Germinal center (tissue), 1 donor: ENCODE data around the gene NFKBIA.
"Not testable (repeated sequence)": the region's sequence is repeated elsewhere in the genome, so short reads cannot be mapped to it uniquely, and the experiment has no call there.

Experiments used
- DNase-seq: peaks from one replicate; pipeline ENCODE4 v3.0.0; 2012; ENCODE audit warnings: mixed read lengths, low spot score

NFKBIA gene

DNA sequence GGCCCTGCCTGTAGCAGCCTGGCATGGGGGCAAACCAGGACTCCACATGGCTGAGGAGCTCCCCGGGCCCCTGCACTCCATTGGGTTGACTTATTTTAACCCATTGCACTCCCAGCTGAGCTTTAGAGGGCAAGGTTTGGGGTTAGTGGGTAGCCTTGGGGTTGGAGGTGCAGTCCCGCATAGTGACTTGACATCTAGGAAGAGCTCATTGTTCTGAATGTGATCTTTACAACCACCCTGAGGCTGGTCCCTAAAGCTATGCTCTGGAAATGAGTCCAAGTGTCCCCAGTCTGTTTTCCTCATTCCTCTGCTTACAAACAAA, 36.4 kb downstream of the NFKBIA start:
- DNase-seq, result no peak

DNA sequence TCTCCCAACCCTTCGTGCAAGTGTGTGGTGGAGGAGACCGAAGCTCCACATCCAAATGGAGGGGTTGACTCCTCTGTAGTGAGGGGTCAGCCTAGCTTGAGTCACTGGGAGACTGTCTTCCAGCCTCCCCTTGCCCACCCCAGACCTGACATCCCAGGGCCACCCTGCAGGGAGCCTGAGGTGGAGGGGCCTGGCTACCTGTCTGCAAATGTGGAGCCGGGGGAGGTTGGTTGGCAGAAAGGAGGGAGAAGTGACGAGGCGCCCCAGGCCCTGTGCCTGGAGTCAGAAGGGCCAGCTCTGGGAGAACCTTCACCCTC, 37.5 kb downstream of the NFKBIA start:
- DNase-seq, result no peak

DNA sequence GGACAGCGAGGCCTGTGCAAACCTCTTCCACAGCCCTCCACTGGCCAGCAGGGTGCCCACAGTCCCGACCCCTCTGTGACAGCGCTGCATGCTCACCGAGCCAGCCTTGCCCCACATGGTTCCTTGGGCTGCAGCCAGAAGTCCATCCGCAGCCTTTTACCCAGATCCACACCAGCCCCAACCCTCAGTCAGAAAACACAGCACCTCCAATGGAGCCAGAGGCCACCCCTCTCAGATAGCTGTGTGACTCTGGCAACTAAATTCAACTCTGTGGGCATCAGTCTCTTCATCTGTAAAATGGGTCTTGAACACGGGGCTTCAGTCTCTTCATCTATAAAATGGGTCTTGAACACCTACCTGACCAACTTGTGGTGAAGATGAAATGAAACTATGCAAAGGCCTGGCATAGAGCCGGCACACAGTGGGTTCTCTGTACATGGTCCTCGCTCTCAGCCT, 38.0 kb downstream of the NFKBIA start:
- no peak for DNase-seq

DNA sequence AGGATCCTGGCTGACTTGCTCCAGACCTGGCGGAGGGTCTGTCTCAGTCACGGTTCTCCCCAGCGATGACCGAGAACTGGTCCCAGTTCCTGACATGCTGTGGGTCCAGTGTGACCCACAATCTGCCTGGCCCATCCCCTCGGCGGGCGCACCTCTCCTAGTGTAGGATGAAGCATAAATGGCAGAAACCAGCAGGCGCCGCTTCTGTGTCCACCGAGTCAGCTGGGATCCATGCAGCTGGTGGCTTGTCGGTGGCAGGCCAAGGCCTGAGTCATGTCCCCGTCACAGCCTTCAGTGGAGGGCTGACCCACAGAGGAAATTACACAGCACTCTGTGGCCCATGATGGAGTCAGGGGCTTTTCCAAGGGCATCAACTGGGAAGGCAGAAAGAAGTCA, 38.5 kb downstream of the NFKBIA start:
- DNase-seq, result no peak

DNA sequence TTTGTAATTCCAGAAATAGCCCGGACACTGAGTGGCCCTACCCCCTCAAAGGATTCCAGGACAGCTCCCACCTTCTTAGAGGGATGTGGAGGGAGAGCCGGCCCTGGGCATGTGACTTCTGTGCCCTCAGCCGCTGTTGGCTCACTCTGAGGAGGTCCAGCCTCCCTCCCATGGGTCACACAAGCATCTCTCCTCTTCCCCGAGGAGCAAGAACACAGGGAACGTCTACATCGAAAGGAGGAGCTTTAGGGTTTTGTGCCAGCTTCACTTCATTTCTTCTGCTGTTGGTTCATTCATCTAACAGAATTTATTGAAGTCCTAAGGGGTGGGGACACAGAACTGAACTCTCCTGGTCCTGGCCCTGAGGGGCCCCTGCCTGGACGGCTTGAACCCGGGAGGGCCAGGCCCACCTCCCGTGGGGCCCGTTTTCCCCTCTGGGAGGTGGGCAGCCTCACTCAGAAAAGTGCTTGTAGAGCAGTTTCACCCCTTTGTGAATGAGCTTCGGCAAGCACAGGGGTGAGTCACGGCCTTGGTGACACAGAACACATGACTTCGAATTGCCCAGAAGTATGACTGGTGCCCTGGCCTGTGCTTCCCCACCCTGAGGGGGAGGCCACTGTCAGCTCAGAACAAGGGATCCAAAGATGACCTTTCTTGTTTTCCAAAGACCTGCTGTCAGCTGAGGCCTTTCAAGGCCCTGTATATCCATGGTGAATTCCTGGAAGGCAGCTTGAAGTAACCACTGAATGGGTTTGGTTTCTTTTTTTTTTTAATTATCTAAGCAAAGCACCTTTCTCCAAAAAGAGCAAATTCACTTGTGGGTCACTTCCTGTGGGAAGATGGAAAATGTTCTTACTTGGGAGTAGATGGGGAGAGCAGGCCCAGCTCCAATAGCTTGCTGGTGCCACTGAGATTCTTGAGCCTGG, 39.2 kb downstream of the NFKBIA start:
- no peak for DNase-seq

DNA sequence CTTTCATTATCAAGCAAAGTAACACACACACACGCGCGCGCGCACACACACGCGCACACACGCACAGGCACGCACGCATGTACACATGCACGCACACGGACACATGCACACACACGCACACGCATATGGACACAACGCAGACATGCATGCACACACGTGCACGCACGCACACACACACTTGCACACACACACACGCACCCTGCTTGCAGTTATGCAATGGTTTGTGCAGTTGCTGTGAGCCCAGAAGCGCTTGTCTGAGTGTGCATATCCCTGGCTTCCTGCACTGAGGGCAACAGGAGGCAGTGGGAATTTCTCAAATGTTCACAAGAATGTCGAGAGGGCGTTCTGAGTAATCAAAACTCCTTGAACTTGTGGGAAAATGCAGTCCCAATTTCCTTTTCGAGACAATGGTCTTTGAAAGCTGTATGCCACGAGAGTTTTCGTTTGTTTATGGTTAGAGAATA, 41.6 kb downstream of the NFKBIA start:
- no peak for DNase-seq

DNA sequence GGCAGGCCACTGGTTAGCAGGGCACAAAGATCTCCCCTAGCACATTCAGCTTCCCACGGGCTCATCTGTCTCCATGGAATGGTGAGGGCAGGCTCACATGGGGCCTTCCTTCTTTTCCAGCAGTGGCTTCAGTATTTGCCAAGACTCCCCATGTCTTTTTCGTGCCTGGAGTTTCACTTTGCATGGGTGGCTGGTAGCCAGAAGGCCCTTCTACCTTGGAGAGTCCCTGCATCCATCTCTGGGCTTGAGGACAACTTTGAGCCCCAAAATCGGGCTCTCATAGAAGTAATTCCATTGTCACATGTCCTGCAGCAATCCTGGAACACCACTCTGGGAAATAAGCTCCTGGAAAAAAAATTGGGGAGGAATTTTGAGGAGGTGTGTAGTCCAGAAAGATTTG, 42.1 kb downstream of the NFKBIA start:
- DNase-seq, result no peak

DNA sequence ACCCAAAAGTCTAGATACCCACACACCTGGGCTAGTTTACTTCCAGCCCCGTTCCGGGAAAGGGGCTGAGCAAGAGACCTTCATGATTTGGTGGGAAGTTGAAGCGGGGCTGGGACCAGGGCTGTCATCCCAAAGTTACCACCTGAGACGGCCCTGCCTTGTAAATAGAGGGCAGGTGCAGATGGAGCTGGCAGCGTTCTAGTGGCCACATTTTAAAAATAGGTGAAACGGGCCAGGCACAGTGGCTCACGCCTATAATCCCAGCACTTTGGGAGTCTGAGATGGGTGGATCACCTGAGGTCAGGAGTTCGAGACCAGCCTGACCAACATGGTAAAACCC, 43.4 kb downstream of the NFKBIA start:
- no peak for DNase-seq

DNA sequence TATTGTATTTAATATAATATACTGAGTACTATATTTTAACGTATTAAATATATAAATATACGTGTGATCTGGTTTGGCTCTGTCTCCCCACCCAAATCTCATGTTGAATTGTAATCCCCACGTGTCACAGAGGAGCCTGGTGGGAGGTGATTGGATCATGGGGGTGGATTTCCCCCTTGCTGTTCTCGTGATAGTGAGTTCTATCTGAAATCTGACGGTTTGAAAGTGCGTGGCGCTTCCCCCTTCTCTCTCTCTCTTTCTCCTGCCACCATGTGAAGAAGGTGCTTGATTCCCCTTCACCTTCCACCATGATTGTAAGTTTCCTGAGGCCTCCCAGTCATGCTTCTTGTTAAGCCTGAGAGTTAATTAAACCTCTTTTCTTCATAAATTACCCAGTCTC, 44.9 kb downstream of the NFKBIA start:
- not testable (repeated sequence) for DNase-seq

DNA sequence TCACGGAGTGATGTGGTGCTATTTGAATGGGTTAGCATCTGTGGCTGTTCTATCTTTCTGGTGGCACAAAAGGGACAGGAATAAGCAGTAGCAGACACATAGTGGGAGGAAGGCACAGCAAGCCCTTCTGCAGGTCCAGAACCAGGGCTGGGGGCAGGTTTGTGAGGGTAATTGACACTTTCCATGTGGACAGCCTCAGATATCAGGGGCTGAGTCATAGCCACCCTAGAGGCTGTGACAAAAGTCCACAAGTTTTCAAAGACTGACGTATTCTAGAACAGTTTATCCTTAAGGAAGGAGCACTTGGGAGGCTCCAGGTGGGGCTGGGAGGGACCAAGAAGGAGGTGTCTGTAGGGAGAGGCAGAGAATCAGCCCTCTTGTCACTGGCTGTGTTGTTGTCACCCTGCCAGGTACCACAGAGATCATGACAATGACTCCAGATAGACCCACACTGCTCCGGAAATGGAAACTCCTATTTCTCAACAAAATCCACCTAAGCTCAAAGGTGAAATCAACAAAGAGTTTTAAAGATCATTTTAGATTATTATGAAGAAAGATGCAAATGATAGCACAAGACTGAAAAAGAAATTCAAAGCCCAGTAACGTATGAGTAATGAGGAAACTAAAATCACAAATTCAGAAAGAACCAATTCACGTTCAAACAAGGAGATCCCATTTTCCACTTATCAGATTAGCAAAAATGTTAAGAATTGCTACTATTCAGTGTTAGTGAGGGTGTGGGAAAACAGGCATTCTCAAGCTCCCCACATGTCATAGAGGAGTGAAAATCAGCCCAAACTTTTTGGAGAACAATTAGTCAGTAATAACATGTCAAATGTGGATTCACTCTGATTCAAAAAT, 48.3 kb downstream of the NFKBIA start:
- no peak for DNase-seq

DNA sequence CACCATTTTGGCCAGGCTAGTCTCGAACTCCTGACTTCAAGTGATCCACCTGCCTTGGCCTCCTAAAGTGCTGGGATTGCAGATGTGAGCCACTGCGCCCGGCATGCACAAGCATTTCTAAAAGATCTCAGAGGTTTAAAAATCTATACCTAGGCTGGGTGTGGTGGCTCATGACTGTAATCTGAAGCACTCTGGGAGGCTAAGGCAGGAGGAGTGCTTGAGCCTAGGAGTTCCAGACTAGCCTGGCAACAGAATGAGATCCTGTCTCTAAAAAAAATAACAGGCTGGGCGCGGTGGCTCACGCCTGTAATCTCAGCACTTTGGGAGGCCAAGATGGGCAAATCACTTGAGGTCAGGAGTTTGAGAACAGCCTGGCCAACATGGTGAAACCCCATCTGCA, 49.3 kb downstream of the NFKBIA start:
- not testable (repeated sequence) for DNase-seq

DNA sequence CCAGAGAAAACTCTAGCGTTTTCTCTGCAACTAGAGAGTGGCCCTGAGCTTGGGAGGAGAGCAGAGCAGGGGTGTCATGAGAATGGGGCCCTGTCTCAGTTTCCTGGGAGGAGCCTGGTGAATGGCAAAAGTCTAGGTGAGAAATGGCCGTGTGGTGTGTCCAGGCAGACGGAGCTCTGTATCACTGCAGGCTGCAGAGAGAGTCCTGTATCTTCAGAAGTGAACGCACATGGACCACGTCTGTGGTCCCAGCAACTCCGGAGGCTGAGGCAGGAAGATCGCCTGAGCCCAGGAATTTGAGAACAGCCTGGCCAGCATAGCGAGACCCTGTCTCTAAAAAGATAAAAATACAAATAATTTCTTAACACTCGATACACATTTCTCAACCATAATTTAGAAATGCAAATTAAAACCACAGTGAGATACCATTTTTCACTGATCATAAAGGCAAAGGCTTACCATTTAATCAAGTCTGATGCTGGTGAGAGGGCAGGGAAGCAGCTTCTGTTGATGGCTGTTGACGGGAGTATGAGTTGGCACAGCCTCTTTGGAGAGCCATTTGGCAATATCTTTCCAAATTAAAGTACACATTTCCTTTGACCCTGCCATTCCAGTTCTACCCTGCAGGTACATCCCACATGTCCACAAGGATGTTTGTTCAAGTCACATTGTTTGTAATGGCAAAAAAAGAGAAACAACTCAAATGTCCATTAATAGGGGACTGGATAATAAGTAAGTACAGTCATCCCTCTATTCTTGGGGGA, 51.0 kb downstream of the NFKBIA start:
- DNase-seq, result no peak

DNA sequence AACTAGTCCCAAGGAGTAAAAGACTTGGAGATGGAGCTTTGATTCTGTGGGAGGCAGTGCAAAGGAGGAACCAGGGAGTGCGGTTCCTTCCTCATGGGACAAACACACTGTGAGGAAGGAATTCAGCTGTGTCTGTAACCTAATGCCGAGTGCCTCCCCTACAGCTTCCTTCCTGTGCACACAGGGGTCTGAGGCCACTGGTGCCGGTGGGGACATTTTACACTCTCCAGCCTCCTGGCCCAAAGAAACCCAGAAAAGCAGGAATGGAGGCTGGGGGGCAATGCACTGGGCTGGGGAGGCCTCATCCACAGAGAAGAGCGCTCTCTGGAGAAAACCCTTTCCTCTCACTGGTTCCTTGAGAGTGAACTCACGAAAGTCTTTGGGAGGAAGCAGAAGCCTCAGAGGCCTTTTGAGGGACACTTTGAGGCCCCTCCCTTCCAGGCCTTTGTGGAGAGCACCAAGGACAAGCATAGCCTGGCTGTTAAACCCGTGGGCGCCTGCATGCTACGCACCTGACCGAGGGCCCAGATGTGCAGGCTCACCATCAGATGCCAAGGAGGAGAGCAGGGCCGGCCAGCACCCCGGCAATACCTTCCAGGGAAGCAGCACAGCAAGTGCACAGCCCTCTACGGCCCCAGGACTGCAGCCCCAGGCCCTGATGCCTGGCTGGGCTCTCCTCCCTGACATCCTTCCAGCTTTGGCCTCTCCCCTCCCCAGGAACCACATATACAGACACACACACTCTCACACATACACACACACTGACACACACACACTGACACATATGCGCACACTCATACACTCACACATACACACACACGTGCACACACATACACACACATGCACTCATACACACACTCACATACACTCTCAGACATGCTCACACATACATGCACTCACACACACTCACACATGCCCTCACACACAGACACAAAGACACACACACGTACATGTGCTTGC, 52.0 kb downstream of the NFKBIA start:
- DNase-seq, result no peak

DNA sequence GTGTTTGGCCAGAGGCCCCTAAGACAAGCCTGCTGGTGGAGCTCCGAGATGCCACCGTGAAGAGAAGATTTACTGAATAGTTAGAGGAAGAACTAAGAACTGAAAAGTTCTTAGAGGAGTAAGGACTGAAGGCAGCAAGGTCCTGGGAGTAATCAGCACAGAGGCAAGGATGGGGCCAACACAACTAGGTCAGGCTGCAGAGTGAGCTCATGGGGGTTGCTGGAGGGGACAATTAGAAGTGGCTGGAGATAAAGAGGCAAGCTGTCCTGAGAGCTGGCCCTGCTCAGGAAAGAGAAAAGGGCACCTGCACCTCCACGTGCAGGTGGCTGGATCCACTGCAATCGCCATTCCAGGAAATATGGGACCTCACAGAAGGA, 52.7 kb downstream of the NFKBIA start:
- DNase-seq, result no peak
